ENCODE results near the gene THADA. TPM values are rescaled to one million over a fixed set of nuclear protein-coding genes. Genes with fewer than 3 reads are reported as not detected.

THADA gene
- total RNA-seq, 2 experiments from 2014 or later: 26.2 to 32.2 TPM

DNA sequence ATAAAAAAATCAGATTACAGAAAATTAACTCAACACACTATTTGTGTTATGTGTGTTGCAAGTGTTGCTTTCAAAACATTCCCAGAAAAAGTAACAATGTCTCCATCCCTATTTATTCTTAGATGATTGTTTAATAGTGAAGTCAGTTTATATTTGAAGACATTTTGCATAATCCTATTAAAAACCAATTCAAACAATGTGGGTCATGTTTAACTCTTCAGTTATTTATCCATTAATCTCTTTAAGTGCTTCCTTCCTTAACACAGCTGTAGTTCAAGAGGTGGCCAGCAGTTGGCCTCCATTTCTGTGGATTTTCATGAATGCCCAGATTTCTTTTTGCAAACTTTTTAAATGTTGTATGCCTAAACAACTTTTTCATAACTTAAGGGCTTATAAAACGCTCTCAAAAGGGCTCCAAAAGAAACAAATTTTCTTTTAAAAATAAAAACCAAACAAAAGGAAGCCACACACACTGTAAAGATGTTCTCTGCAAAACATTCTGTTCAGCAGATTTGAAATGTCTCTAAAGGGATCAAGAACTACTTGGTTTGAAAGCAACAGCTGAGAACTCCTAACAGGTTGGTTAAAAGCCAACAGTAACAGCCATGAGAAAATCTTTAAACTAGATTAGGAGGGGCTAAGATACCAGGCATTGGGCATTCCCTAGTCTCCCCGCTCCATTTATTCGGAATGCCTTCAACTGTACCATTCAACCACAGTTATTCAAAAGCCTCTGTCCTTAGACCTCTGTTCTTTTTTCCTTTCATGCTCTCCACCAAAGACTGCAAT is 71.5 kb downstream of the THADA start:
- Mint-ChIP-seq H3K27me3 (no peaks in the 10 kb centered on the region), H3K27ac (no peak overlapping the region), H3K36me3 (ENCODE audit: low read depth) (peaks cover 26% of the 10 kb centered on the region), H3K4me3 (no peak overlapping the region), H3K9me3 (peaks cover 7% of the 10 kb centered on the region), H3K4me1 (peaks cover 5% of the 10 kb centered on the region)
- ChIA-PET CTCF (no interaction called here), POLR2A (no interaction called here)
- no peak for DNase-seq

DNA sequence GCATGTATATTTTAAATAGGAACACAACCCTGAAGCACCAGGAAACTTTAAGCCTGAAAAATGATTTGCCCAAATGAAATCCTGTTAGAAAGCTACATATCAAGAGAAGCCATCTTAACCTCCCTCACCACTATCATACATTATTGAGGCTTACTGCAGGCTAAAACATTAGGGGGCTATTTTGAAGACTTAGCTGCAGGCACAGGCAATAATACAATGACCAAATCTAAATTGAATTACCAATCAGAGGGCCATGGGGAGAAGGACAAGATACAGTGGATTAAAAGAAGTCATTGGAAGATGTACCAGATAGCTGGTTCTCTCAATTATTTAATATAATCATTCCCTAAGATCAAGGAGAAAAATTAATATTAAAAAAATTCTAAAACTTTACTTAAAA is 73.7 kb downstream of the THADA start:
- Mint-ChIP-seq H3K4me3 (no peak overlapping the region), H3K9me3 (peaks cover 7% of the 10 kb centered on the region), H3K4me1 (peaks cover 5% of the 10 kb centered on the region), H3K36me3 (ENCODE audit: low read depth) (peaks cover 25% of the 10 kb centered on the region), H3K27ac (no peak overlapping the region), H3K27me3 (no peaks in the 10 kb centered on the region)
- ChIA-PET CTCF (interaction anchor here (0.8 kb wide), 1 partner anchor 38 kb away, joined by 3 read pairs; no protein-coding TSS in a partner anchor), POLR2A (interaction anchor here (0.6 kb wide), 1 partner anchor 148 kb away, joined by 6 read pairs; no protein-coding TSS in a partner anchor)
- DNase-seq: no peak

- H3K9me3 Mint-ChIP-seq: peaks cover 7% of the 10 kb centered on the region
- peaks cover 22% of the 10 kb centered on the region for H3K36me3 Mint-ChIP-seq (ENCODE audit: low read depth)
- H3K4me1 Mint-ChIP-seq: peaks cover 5% of the 10 kb centered on the region
- H3K4me3 Mint-ChIP-seq: no peak overlapping the region
- no peaks in the 10 kb centered on the region for H3K27me3 Mint-ChIP-seq
- DNase-seq: no peak
- ChIA-PET CTCF (interaction anchor here (0.5 to 0.8 kb wide), 2 partner anchors 11 to 39 kb away, joined by 3 read pairs; no protein-coding TSS in a partner anchor), POLR2A (interaction anchor here (0.6 kb wide), 1 partner anchor 149 kb away, joined by 6 read pairs; no protein-coding TSS in a partner anchor)
- no peak overlapping the region for H3K27ac Mint-ChIP-seq
Observed at GRCh38 chr2:43521568-43521967, 74.3 kb downstream of the THADA start.

DNA sequence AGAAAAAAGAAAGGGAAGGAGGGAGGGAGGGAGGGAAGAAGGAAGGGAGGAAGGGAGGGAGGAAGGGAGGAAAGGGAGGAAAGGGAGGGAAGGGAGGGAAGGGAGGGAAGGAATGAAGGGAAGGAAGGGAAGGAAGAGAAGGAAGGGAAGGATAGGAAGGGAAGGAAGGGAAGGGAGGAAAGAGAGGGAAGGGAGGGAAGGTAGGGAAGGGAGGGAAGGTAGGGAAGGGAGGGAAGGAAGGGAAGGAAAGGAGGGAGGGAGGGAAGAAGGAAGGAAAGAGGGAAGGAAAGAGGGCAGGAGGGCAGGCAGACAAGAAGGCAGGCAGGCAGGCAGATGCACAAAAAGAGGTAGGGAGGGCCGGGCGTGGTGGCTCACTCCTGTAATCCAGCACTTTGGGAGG is 74.9 kb downstream of the THADA start:
- Mint-ChIP-seq H3K27ac (no peak overlapping the region), H3K4me1 (peaks cover 5% of the 10 kb centered on the region), H3K36me3 (ENCODE audit: low read depth) (peaks cover 17% of the 10 kb centered on the region), H3K9me3 (peaks cover 7% of the 10 kb centered on the region), H3K4me3 (no peak overlapping the region), H3K27me3 (no peaks in the 10 kb centered on the region)
- no peak for DNase-seq
- ChIA-PET POLR2A (no interaction called here), CTCF (no interaction called here)

DNA sequence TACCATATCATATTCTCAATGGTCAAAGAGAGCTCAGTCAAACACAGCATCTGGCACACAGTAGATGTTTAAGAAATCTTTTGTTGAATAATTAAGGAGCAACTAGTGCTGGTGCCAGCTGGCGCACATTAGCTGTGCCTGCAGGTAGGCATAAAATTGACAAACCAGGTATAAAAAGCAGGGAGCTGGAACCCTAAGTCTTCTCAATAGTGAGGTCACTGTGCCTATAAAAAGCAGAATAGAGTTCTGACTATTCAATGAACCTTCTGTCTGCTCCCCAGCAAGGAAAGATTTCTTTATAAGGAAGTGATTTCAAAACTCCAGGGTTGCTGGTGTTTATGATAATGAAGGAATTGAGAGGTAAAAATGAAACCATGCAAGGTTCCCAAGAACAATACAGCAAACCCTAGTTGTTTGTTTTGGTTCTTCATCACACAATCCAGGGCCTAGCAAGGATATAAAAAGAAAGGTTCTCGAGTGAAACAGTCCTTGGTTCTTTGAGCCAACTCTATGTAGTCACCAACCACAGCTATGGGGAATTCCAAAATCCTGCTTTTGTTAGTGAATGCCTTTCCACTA is 76.1 kb downstream of the THADA start:
- Mint-ChIP-seq H3K36me3 (ENCODE audit: low read depth) (peaks cover 6% of the 10 kb centered on the region), H3K27me3 (no peaks in the 10 kb centered on the region), H3K4me3 (no peak overlapping the region), H3K4me1 (peaks cover 5% of the 10 kb centered on the region), H3K27ac (no peak overlapping the region), H3K9me3 (peaks cover under 1% of the 10 kb centered on the region)
- ChIA-PET POLR2A (no interaction called here), CTCF (interaction anchor here (0.9 to 1.6 kb wide), 3 partner anchors 9 to 11 kb away, joined by 3 to 6 read pairs (median 3); no protein-coding TSS in a partner anchor)
- no peak for DNase-seq

GRCh38 chr2:43518718-43519117 is 77.1 kb downstream of the THADA start:
- CTCF ChIA-PET: interaction anchor here (1.0 to 1.6 kb wide), 2 partner anchors 10 kb away, joined by 3 to 6 read pairs; no protein-coding TSS in a partner anchor
- no peak for DNase-seq
- peaks cover 5% of the 10 kb centered on the region for H3K4me1 Mint-ChIP-seq
- H3K27me3 Mint-ChIP-seq: no peaks in the 10 kb centered on the region
- H3K9me3 Mint-ChIP-seq: no peaks in the 10 kb centered on the region
- no peak overlapping the region for H3K4me3 Mint-ChIP-seq
- peaks cover 3% of the 10 kb centered on the region for H3K36me3 Mint-ChIP-seq (ENCODE audit: low read depth)
- POLR2A ChIA-PET: no interaction called here
- no peak overlapping the region for H3K27ac Mint-ChIP-seq

- Mint-ChIP-seq H3K4me1 (peaks cover 5% of the 10 kb centered on the region), H3K36me3 (ENCODE audit: low read depth) (peaks cover 3% of the 10 kb centered on the region), H3K4me3 (no peak overlapping the region), H3K9me3 (no peaks in the 10 kb centered on the region), H3K27me3 (no peaks in the 10 kb centered on the region), H3K27ac (no peak overlapping the region)
- no peak for DNase-seq
- CTCF ChIA-PET: interaction anchor here (0.6 to 1.6 kb wide), 2 partner anchors 11 to 639 kb away, joined by 3 to 6 read pairs; no protein-coding TSS in a partner anchor
- POLR2A ChIA-PET: no interaction called here
Observed at GRCh38 chr2:43518181-43518580, 77.7 kb downstream of the THADA start.

GRCh38 chr2:43515807-43516497 is 79.9 kb downstream of the THADA start:
- H3K27me3 Mint-ChIP-seq: no peaks in the 10 kb centered on the region
- H3K4me3 Mint-ChIP-seq: no peak overlapping the region
- no peak overlapping the region for H3K27ac Mint-ChIP-seq
- H3K36me3 Mint-ChIP-seq (ENCODE audit: low read depth): peaks cover 16% of the 10 kb centered on the region
- no peak for DNase-seq
- ChIA-PET POLR2A (no interaction called here), CTCF (interaction anchor here (0.6 kb wide), 1 partner anchor 497 kb away, joined by 3 read pairs; no protein-coding TSS in a partner anchor)
- H3K4me1 Mint-ChIP-seq: peaks cover 5% of the 10 kb centered on the region
- no peaks in the 10 kb centered on the region for H3K9me3 Mint-ChIP-seq

DNA sequence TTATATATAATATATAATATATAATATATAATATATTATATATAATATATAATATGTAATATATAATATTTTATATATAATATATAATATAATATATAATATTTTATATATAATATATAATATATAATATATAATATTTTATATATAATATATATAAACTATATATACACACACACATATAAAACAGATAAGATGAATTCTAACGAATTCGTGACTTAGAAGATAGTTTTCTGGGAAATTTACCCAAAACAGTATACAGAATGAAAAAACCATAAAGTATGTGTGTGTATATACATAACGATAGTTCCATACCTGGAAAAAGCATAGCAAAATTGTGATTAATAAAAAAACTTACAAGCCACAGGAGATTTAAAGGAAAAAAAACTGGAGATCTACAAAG is 80.6 kb downstream of the THADA start:
- peaks cover 17% of the 10 kb centered on the region for H3K36me3 Mint-ChIP-seq (ENCODE audit: low read depth)
- CTCF ChIA-PET: no interaction called here
- no peaks in the 10 kb centered on the region for H3K9me3 Mint-ChIP-seq
- POLR2A ChIA-PET: no interaction called here
- peaks cover 5% of the 10 kb centered on the region for H3K4me1 Mint-ChIP-seq
- no peaks in the 10 kb centered on the region for H3K27me3 Mint-ChIP-seq
- no peak overlapping the region for H3K27ac Mint-ChIP-seq
- no peak for DNase-seq
- H3K4me3 Mint-ChIP-seq: no peak overlapping the region

GRCh38 chr2:43513796-43514195 is 82.0 kb downstream of the THADA start:
- Mint-ChIP-seq H3K27ac (no peak overlapping the region), H3K36me3 (ENCODE audit: low read depth) (peaks cover 18% of the 10 kb centered on the region), H3K4me3 (no peak overlapping the region), H3K27me3 (no peaks in the 10 kb centered on the region), H3K4me1 (peaks cover 5% of the 10 kb centered on the region), H3K9me3 (no peaks in the 10 kb centered on the region)
- ChIA-PET POLR2A (no interaction called here), CTCF (interaction anchor here (0.6 kb wide), 2 partner anchors 27 to 615 kb away, joined by 3 to 4 read pairs; no protein-coding TSS in a partner anchor)
- no peak for DNase-seq

DNA sequence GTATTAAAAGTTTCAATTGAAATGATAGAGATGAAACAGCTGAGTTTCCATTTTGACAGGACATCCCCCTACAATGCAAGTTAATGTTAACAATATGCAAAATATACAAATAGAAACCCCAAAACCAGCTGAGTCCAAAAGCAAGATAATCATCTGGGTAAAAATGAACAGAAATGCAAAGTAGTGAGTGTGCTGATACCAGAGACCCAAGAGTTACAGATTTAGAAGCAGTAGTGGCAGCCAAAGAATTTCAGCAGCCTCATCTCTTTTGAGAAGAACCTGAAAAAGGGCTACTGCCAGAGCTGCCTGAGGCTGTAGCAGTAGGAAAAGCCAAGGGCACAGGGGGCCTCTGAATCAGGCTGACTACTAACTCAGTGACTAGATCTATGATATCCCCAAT is 82.6 kb downstream of the THADA start:
- no peak for DNase-seq
- H3K4me1 Mint-ChIP-seq: peaks cover 11% of the 10 kb centered on the region
- H3K9me3 Mint-ChIP-seq: no peaks in the 10 kb centered on the region
- ChIA-PET POLR2A (no interaction called here), CTCF (interaction anchor here (2.0 kb wide), 1 partner anchor 29 kb away, joined by 6 read pairs; no protein-coding TSS in a partner anchor)
- no peaks in the 10 kb centered on the region for H3K27me3 Mint-ChIP-seq
- no peak overlapping the region for H3K4me3 Mint-ChIP-seq
- peaks cover 21% of the 10 kb centered on the region for H3K36me3 Mint-ChIP-seq (ENCODE audit: low read depth)
- H3K27ac Mint-ChIP-seq: no peak overlapping the region

- POLR2A ChIA-PET: no interaction called here
- CTCF ChIA-PET: interaction anchor here (2.0 kb wide), 1 partner anchor 27 kb away, joined by 6 read pairs; no protein-coding TSS in a partner anchor
- Mint-ChIP-seq H3K4me1 (peaks cover 21% of the 10 kb centered on the region), H3K9me3 (no peaks in the 10 kb centered on the region), H3K27me3 (no peaks in the 10 kb centered on the region), H3K4me3 (no peak overlapping the region), H3K27ac (no peak overlapping the region), H3K36me3 (ENCODE audit: low read depth) (peaks cover 28% of the 10 kb centered on the region)
- no peak for DNase-seq
Observed at GRCh38 chr2:43511199-43511598, 84.6 kb downstream of the THADA start.

DNA sequence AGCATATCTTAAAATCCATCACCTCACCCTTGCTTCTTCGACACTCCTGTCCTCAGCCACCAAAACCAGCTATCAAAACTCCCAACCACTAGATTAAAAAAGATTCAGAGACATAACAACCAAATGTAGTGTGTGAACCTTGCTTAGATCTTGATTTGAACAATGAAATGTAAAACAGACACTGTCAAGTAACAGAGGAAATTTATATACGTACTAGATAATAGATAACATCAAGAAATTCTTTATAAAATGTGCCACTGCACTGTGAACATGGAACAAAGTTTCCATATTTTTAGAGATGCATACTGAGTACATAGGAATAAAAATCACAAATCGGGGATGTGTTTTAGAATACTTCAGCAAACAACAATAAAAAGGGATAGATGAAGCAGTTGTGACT is 86.0 kb downstream of the THADA start:
- no peak for DNase-seq
- H3K27ac Mint-ChIP-seq: no peak overlapping the region
- ChIA-PET CTCF (no interaction called here), POLR2A (no interaction called here)
- no peaks in the 10 kb centered on the region for H3K9me3 Mint-ChIP-seq
- no peak overlapping the region for H3K4me3 Mint-ChIP-seq
- no peaks in the 10 kb centered on the region for H3K27me3 Mint-ChIP-seq
- H3K36me3 Mint-ChIP-seq (ENCODE audit: low read depth): peaks cover 31% of the 10 kb centered on the region
- peaks cover 21% of the 10 kb centered on the region for H3K4me1 Mint-ChIP-seq
